ENCODE data around the gene ATP11A. TPM values are rescaled to one million over a fixed set of nuclear protein-coding genes. Genes with fewer than 3 reads are reported as not detected.

The ATP11A gene
- total and polyA plus RNA-seq, 10 of the 15 experiments (the other 5 are each of a cell fraction or from before 2014, with no cell fraction given): 1.4 to 69.6 (median 14.4) TPM

- TF ChIP-seq ZNF24 (IDR thresholded peaks at IDR 0.05): no peak
Observed at GRCh38 chr13:112851107-112852038, 161.5 kb downstream of the ATP11A start (continued).

GRCh38 chr13:112852392-112852791 is 162.6 kb downstream of the ATP11A start:
- ATAC-seq (no peak), FAIRE-seq (no peak), DNase-seq (ENCODE audit: low read depth, low spot score) (no peak)
- Histone ChIP-seq H3K27me3 (replicated peaks in 1 of 2; ENCODE audit: control insufficient read depth in 2 of 2, insufficient read depth in 2 of 2, low read length in 1 of 2) (no peaks in the 10 kb centered on the region), H2AFZ (ENCODE audit: control insufficient read depth, low read depth, low read length) (no peak overlapping the region), H3K4me1 (ENCODE audit: control insufficient read depth, insufficient read depth, low read length) (peaks cover 4% of the 10 kb centered on the region; the same call in 1 of the 2 replicates), H3K79me2 (ENCODE audit: control insufficient read depth, insufficient read depth, low read length) (no peaks in the 10 kb centered on the region), H3K27ac (ENCODE audit: control insufficient read depth, insufficient read depth) (no peak overlapping the region), H3K9me3 (replicated peaks; ENCODE audit: control insufficient read depth, insufficient read depth, low read length) (no peaks in the 10 kb centered on the region; the same call in 2 of the 3 replicates), H3K36me3 (ENCODE audit: control insufficient read depth in 2 of 2, insufficient read depth in 2 of 2, low read length in 1 of 2) (peaks cover 8 to 15% of the 10 kb centered on the region in 2 experiments), H3K4me3 (no peak overlapping the region), H3K4me2 (ENCODE audit: control insufficient read depth, insufficient read depth) (no peak overlapping the region), H4K20me1 (ENCODE audit: control insufficient read depth, insufficient read depth) (no peaks in the 10 kb centered on the region), H3K9ac (ENCODE audit: control insufficient read depth, insufficient read depth, low read length) (no peak overlapping the region)
- no TSS peak for BruUV-seq (replicated peaks)
- 96% methylated on average over 15 of the region's 15 CpGs for WGBS (ENCODE audit: insufficient coverage, insufficient replicate concordance, low lambda C conversion rate, missing lambda C conversion rate)
- ChIA-PET SMC1A (ENCODE audit: uncharacterized antibody, unreplicated experiment) (no interaction called here), POLR2A (no interaction called here), CTCF (no interaction called here), RAD21 (ENCODE audit: unreplicated experiment) (no interaction called here)
- in situ Hi-C loops (cut with MboI): loop anchor here (25.0 kb wide), 1 partner anchor 1390 kb away; no protein-coding TSS in a partner anchor
- TF ChIP-seq BACH1 (IDR thresholded peaks at IDR 0.05; ENCODE audit: borderline replicate concordance): no peak
- intact Hi-C loops (cut with micrococcal nuclease; ENCODE audit: unreplicated experiment): no loop called here

GRCh38 chr13:112852808-112853207 is 163.0 kb downstream of the ATP11A start:
- ChIA-PET SMC1A (ENCODE audit: uncharacterized antibody, unreplicated experiment) (no interaction called here), CTCF (no interaction called here), POLR2A (no interaction called here), RAD21 (ENCODE audit: unreplicated experiment) (no interaction called here)
- FAIRE-seq: no peak
- H3K27ac ChIP-seq (ENCODE audit: control insufficient read depth, insufficient read depth): no peak overlapping the region
- BruUV-seq (replicated peaks): no TSS peak
- H3K9me3 ChIP-seq (replicated peaks; ENCODE audit: control insufficient read depth, insufficient read depth, low read length): no peaks in the 10 kb centered on the region; the same call in 2 of the 3 replicates
- H3K4me3 ChIP-seq: no peak overlapping the region
- no peak overlapping the region for H2AFZ ChIP-seq (ENCODE audit: control insufficient read depth, low read depth, low read length)
- ATAC-seq: no peak
- H4K20me1 ChIP-seq (ENCODE audit: control insufficient read depth, insufficient read depth): no peaks in the 10 kb centered on the region
- in situ Hi-C loops (cut with MboI): loop anchor here (25.0 kb wide), 1 partner anchor 1391 kb away; no protein-coding TSS in a partner anchor
- DNase-seq (ENCODE audit: low read depth, low spot score): no peak
- peaks cover 9 to 12% of the 10 kb centered on the region in 2 experiments for H3K36me3 ChIP-seq (ENCODE audit: control insufficient read depth in 2 of 2, insufficient read depth in 2 of 2, low read length in 1 of 2)
- intact Hi-C loops (cut with micrococcal nuclease; ENCODE audit: unreplicated experiment): no loop called here
- H3K27me3 ChIP-seq (replicated peaks in 1 of 2; ENCODE audit: control insufficient read depth in 2 of 2, insufficient read depth in 2 of 2, low read length in 1 of 2): no peaks in the 10 kb centered on the region
- no peak overlapping the region for H3K9ac ChIP-seq (ENCODE audit: control insufficient read depth, insufficient read depth, low read length)
- 95% methylated on average over 10 of the region's 10 CpGs for WGBS (ENCODE audit: insufficient coverage, insufficient replicate concordance, low lambda C conversion rate, missing lambda C conversion rate)
- H3K4me2 ChIP-seq (ENCODE audit: control insufficient read depth, insufficient read depth): no peak overlapping the region
- peaks cover 4% of the 10 kb centered on the region; the same call in 1 of the 2 replicates for H3K4me1 ChIP-seq (ENCODE audit: control insufficient read depth, insufficient read depth, low read length)
- H3K79me2 ChIP-seq (ENCODE audit: control insufficient read depth, insufficient read depth, low read length): no peaks in the 10 kb centered on the region
- TF ChIP-seq KDM1A (IDR thresholded peaks at IDR 0.05; ENCODE audit: borderline replicate concordance) (no peak), DPF2 (IDR thresholded peaks at IDR 0.05) (no peak), CUX1 (IDR thresholded peaks at IDR 0.05; ENCODE audit: insufficient replicate concordance, low read depth, low read length) (no peak), NRF1 (conservative IDR thresholded peaks at IDR 0.05; ENCODE audit: low read depth, low read length) (no peak), PML (IDR thresholded peaks at IDR 0.05; ENCODE audit: low read length) (no peak), POLR2AphosphoS5 (IDR thresholded peaks at IDR 0.05; ENCODE audit: low read length) (no peak), MEF2B (IDR thresholded peaks at IDR 0.05; ENCODE audit: partially characterized antibody, poor library complexity, severe bottlenecking) (no peak), ZSCAN29 (IDR thresholded peaks at IDR 0.05) (no peak)

Data from GM12878 (cell line).